HG02623 (cell line): ENCODE data around the gene ADGRG1.

ENCODE experiments used
- ATAC-seq: cut with Tn5 transposase; IDR thresholded peaks from one replicate; pipeline ENCODE4 v1.9.1; 2021; ENCODE audit warnings: moderate library complexity; ENCODE audit not compliant: unreplicated experiment

ADGRG1 gene

GRCh38 chr16:57604177-57604576 is 24.3 kb upstream of the ADGRG1 start:
- ATAC-seq: no peak

DNA sequence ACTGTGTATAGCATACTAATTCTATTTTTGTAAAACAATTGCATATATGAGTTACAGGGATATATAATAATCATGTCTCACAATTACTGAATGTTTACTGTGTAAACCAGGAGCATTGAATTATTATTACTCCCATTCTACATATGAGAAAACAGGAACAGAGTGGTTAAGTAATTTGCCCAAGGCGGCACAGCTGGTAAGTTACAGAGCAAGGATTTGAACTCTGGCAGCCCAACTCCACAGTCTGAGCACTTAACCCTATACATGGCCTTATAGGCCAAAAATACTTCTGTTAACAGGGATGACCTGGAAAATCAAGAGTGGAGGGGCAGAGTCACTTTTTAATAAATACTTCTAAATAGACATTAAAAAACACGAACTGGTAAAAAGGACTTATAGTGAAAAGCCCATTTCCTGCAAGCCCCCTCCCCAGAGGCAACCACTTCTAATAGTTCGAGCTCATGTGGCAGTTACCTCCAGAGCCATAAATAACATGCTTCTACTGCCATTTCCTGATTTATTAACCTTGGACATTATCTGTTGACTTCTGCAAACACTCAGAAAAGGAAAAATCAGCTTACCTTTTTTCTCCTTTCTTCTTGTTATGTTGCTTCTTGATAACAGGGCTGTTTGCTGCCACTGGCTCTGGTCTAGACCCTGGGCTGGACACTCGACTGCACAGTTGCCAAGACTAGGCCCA is 22.1 kb upstream of the ADGRG1 start:
- no peak for ATAC-seq

- ATAC-seq: no peak
Measured at GRCh38 chr16:57606847-57607501, 21.5 kb upstream of the ADGRG1 start.

- ATAC-seq: no peak
Measured at GRCh38 chr16:57607676-57608461, 20.6 kb upstream of the ADGRG1 start.

GRCh38 chr16:57608462-57609113 is 19.8 kb upstream of the ADGRG1 start:
- no peak for ATAC-seq

- ATAC-seq: peak; percentile 79
Measured at GRCh38 chr16:57609541-57610401, 18.7 kb upstream of the ADGRG1 start.

GRCh38 chr16:57610611-57611010 is 17.8 kb upstream of the ADGRG1 start:
- no peak for ATAC-seq

DNA sequence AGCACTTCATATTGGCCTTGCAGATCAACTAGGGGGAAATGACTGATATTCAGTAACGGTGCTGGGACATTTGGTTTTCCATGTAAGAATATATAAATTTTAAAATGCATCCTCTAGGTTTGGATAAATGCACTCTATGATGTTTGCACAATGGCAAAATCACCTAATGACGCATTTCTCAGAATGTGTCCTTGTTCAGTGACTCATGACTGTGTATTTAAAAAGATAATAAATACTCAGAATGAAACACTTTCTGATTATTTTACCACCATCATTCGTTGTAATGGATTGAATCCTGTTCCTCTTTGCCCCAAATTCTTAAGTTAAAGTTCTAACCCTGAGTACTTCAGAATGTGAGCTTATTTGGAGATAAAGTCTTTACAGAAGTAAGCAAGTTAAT is 17.2 kb upstream of the ADGRG1 start:
- no peak for ATAC-seq

DNA sequence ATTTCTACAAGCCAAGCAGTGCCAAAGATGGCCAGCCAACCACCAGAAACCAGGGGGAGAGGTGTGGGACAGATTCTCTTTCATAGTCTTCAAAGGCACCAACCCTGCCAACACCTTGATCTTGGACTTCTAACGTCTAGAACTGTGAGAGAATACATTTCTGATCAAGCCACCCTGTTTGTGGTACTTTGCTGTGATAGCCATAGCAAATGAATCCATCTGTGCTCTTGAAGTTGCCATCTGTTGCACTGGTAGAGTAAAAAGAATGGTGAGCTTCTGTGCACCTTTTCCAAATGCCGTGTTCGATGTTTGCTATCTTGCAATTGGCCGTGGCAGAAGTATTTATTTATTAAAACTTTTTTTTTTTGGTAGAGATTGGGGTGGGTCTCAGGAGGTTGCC is 16.7 kb upstream of the ADGRG1 start:
- ATAC-seq: no peak

DNA sequence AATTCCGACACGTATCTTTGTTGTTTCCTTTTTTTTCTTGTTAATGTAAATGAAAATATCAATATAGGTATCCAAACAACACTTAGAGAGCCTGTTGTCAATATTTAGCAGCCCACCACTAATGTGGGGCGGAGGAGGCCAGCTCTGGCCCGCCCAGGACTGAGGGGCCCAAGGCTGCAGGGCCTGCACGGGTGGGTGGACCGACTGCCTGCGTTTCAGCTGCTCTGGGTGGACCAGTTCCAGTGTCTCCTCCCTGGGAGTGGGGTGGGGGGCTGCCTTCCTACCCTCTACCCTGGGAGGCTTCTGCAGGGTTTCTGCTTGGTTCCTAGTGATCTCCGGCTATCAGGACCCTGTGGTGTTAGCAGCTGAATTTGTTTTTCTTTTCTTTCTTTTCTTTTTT is 15.9 kb upstream of the ADGRG1 start:
- ATAC-seq: no peak

DNA sequence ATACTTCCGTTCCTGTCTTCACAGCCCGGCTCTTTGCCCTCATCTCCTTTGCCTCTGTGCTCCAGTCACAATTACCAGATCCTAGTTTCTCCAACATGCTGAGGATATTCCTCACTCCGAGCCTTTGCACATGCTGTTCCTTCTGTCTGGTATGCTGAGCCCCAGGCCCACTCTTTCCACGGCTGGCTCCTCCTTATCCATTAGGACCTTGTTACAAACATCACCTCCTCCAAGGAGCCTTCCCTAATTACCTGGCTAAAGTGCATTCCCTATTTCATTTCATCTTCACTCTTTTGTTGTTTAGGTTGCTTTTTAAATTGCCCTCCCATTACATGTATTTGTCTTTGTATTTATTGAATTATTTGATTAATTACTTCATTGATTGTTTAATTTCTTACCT is 14.9 kb upstream of the ADGRG1 start:
- no peak for ATAC-seq

DNA sequence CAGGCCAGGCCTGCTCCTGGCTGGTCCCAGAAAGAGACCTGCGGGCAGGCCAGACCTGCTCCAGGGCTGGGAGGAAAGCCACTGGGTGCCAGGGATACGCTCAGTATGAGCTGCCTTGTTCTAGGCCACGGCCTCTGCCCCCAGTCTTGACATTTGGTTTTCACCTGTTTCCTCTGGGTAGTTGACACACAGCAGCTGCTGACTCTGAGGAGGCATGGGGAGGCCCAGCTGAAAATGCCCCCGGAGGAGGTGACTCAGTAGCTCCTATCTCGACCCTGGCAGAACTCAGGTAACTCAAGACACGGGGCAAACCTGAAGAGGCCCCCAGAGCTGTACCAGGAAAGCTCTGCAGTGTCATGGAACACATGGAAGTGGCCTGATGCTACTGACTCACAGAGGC is 13.9 kb upstream of the ADGRG1 start:
- ATAC-seq: no peak

DNA sequence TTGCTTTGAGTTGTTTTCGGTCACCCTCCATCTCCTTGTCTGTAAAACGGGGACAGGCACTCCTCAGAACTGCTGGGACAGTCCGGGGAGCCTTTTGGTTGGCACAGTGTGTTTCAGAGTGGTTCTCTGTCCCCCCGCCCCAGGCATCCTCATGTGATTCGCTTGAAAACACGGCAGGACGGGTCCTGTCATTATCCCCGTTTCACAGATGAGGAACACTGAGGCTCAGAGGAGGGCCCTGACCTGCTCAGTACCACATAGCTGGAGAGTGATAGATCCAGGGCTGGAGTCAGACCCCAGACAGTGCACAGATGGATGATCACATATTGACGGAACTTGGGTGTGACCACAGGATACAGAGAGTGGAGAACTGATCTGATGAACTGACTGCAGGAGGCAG is 13.5 kb upstream of the ADGRG1 start:
- no peak for ATAC-seq

GRCh38 chr16:57615813-57616212 is 12.6 kb upstream of the ADGRG1 start:
- no peak for ATAC-seq

- ATAC-seq: no peak
Measured at GRCh38 chr16:57616241-57616640, 12.2 kb upstream of the ADGRG1 start.

DNA sequence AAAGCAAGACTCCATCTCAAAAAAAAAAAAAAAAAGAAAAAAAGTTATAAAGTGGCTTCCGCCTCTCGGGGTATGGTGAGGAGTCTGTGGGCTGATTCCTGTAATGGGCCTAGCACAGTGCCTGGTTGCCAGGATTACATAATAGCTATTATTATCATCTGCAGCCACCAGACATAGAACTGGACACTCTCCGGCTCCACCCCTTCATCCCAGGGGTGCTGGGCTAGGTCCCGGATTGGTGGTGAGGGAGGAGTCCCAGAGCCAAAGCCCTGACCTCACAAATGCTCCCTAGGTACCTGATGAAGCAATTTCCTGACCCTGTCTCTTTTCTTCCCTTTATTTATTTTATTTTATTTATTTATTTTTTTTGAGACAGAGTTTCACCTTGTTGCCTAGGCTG is 11.6 kb upstream of the ADGRG1 start:
- ATAC-seq: no peak

GRCh38 chr16:57617604-57618111 is 10.8 kb upstream of the ADGRG1 start:
- no peak for ATAC-seq

- ATAC-seq: no peak
Measured at GRCh38 chr16:57618296-57619132, 9.9 kb upstream of the ADGRG1 start.

DNA sequence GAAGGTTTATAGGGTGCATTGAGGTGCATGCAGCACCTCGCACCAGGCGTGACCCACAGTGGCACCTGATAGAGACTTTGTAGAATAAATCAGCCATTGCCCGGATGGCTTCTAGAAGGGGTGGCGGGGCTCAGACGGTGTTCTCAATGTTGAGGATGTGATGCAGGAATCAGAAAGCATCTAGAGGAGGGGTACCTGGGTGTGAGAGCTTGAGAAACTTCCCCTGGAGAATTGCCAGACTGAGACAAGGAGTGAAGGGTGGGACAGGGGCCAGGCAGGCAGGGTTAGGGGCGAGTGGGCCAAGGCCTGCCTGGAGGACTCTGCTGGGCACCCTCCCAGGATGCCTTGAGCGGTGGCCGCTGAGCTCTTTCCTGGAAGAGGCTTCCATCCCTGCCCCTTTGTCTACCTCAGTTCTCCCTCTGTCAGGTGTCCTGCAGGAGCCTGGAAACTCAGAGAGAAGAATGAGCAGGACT is 9.3 kb upstream of the ADGRG1 start:
- ATAC-seq: no peak
